GM19372 (cell line): ENCODE results near the gene ARL11.
"Not testable (repeated sequence)": the region's sequence is repeated elsewhere in the genome, so short reads cannot be mapped to it uniquely, and the experiment has no call there.

Experiments used
- ATAC-seq: cut with Tn5 transposase; IDR thresholded peaks from one replicate; pipeline ENCODE4 v1.9.1; 2021; ENCODE audit warnings: mild to moderate bottlenecking, low read depth, moderate library complexity; ENCODE audit not compliant: unreplicated experiment

Gene ARL11

GRCh38 chr13:49610176-49610575, 18.1 kb upstream of the ARL11 start:
- ATAC-seq, result no peak

GRCh38 chr13:49612042-49612441, 16.3 kb upstream of the ARL11 start:
- ATAC-seq, result not testable (repeated sequence)

GRCh38 chr13:49615836-49616675, 12.3 kb upstream of the ARL11 start:
- no peak for ATAC-seq

- ATAC-seq, result no peak
Measured at GRCh38 chr13:49616676-49617065, 11.6 kb upstream of the ARL11 start.

GRCh38 chr13:49620170-49620621, 8.1 kb upstream of the ARL11 start:
- peak; percentile 80 for ATAC-seq

- no peak for ATAC-seq
Measured at GRCh38 chr13:49622174-49622946, 5.9 kb upstream of the ARL11 start.

- ATAC-seq, result no peak
Measured at GRCh38 chr13:49624229-49624628, 4.1 kb upstream of the ARL11 start.

GRCh38 chr13:49625392-49626079, 2.8 kb upstream of the ARL11 start:
- ATAC-seq, result no peak

- ATAC-seq, result no peak
Measured at GRCh38 chr13:49629196-49629938, 1.1 kb downstream of the ARL11 start.

- no peak for ATAC-seq
Measured at GRCh38 chr13:49629947-49630346, 1.6 kb downstream of the ARL11 start.

- no peak for ATAC-seq
Measured at GRCh38 chr13:49630580-49630979, 2.3 kb downstream of the ARL11 start.

GRCh38 chr13:49632156-49632555, 3.8 kb downstream of the ARL11 start:
- no peak for ATAC-seq

GRCh38 chr13:49633710-49634109, 5.4 kb downstream of the ARL11 start:
- no peak for ATAC-seq

- peak; percentile 71 for ATAC-seq
Measured at GRCh38 chr13:49635599-49636433, 7.5 kb downstream of the ARL11 start.

GRCh38 chr13:49636705-49637104, 8.4 kb downstream of the ARL11 start:
- no peak for ATAC-seq

GRCh38 chr13:49638030-49638743, 9.9 kb downstream of the ARL11 start:
- ATAC-seq, result no peak

- ATAC-seq, result no peak
Measured at GRCh38 chr13:49638744-49639072, 10.4 kb downstream of the ARL11 start.

GRCh38 chr13:49641801-49642291, 13.5 kb downstream of the ARL11 start:
- no peak for ATAC-seq
